H1 (cell line): Measurements from ENCODE around the gene UBR1. TPM values are rescaled to one million over a fixed set of nuclear protein-coding genes. Genes with fewer than 3 reads are reported as not detected.

ENCODE experiments used
- GTF2F1 ChIP-seq: IDR thresholded peaks from 2 replicates; pipeline ENCODE4 v1.6.1; 2012; ENCODE audit warnings: low read depth, low read length, improper control_type of control experiment, borderline replicate concordance
- PHF8 ChIP-seq: fragments of 200-600 bp; sonication (generic); conservative IDR thresholded peaks from 2 replicates; pipeline ENCODE4 v1.7.1; 2012; ENCODE audit warnings: low read depth, mild to moderate bottlenecking, inconsistent platforms, low read length, moderate library complexity
- SIX5 ChIP-seq: IDR thresholded peaks from 2 replicates; pipeline ENCODE4 v1.6.1; 2011; ENCODE audit warnings: mild to moderate bottlenecking, low read depth, low read length
- polyA plus RNA-seq, 7 experiments: library from polyadenylated mRNA; depleted of rRNA in 3 of 7; stranded (reverse) in 5 of 7; unstranded in 2 of 7; fragments of >200 nt in 5 of 7; fragments of 200-250 nt in 2 of 7; gene quantifications; 1 replicate in 5 of 7; 2 replicates in 1 of 7; 4 replicates in 1 of 7; pipeline versions ENCODE4 v1.2.1 to v1.2.3, GENCODE V29; 2011 to 2013; ENCODE audit warnings: missing spikeins in 2 of 7, mixed read lengths in 2 of 7
- total RNA-seq: library from RNA; stranded (reverse); fragmentation: NEBNext Ultra II Directional; extraction: Animal tissue kit (Norgen Biotek cat#: 25700); gene quantifications from 2 replicates; pipeline ENCODE4 v1.2.1, GENCODE V29; 2021

Gene UBR1
- total and polyA plus RNA-seq, 2 of the 8 experiments (the other 6 are each of a cell fraction or from before 2014, with no cell fraction given): 3.7 to 18.7 TPM

DNA sequence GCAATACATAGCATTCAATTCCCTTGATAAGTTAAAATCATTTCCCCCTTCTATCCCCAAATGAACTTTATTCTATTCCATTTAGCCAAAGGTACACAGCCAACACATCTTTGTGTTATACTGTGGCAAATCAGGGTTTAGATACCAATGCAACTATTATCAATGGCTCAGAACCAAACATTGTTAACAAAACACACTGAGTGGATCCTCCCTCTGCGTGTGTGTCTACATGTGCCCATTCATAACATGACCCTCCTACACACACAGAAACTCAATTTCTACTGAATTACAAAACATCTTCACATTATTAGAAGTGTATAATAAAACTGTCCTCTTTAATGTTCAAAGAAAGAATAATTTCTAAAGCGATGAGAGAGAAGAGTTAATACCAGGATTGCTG, 186.5 kb downstream of the UBR1 start (continued):
- TF ChIP-seq PHF8: no peak
- no peak for TF ChIP-seq GTF2F1
- TF ChIP-seq SIX5: no peak
